Liver (tissue), 3 donors: Measurements from ENCODE around the gene ALDH7A1.

Experiments
- ATF3 ChIP-seq: IDR thresholded peaks from 2 replicates; pipeline ENCODE4 v1.6.1; 2016; ENCODE audit warnings: antibody characterized with exemption
- CTCF ChIP-seq: fragments of 150-350 bp; IDR thresholded peaks from 2 replicates; pipeline ENCODE4 v1.5.1; 2017; ENCODE audit warnings: improper control_type of control experiment, low read depth, low read length; ENCODE audit not compliant: missing input control
- EGR1 ChIP-seq, 2 donors: IDR thresholded peaks; 2 replicates each; pipeline ENCODE4 v1.6.1; 2016 to 2018; ENCODE audit warnings: antibody characterized with exemption in 2 of 2, low read depth in 2 of 2
- FOXA1 ChIP-seq: IDR thresholded peaks from 2 replicates; pipeline ENCODE4 v1.6.1; 2016; ENCODE audit warnings: antibody characterized with exemption
- GABPA ChIP-seq, 2 donors: IDR thresholded peaks in 1 of 2; conservative IDR thresholded peaks in 1 of 2; 2 replicates each; pipeline ENCODE4 v1.6.1; 2016; ENCODE audit warnings: antibody characterized with exemption in 2 of 2, mild to moderate bottlenecking in 1 of 2, moderate library complexity in 1 of 2
- JUND ChIP-seq, 2 donors: IDR thresholded peaks; 2 replicates each; pipeline ENCODE4 v1.6.1; 2016; ENCODE audit warnings: antibody characterized with exemption in 2 of 2
- MAX ChIP-seq: IDR thresholded peaks from 2 replicates; pipeline ENCODE4 v1.6.1; 2016; ENCODE audit warnings: antibody characterized with exemption
- RAD21 ChIP-seq, 2 donors: IDR thresholded peaks; 2 replicates each; pipeline ENCODE4 v1.6.1; 2016; ENCODE audit warnings: antibody characterized with exemption in 2 of 2, mild to moderate bottlenecking in 2 of 2
- REST ChIP-seq: IDR thresholded peaks from 2 replicates; pipeline ENCODE4 v1.6.1; 2016; ENCODE audit warnings: antibody characterized with exemption, mild to moderate bottlenecking
- SP1 ChIP-seq: IDR thresholded peaks from 2 replicates; pipeline ENCODE4 v1.6.1; 2018; ENCODE audit warnings: antibody characterized with exemption, mild to moderate bottlenecking
- TAF1 ChIP-seq: conservative IDR thresholded peaks from 2 replicates; pipeline ENCODE4 v1.6.1; 2016; ENCODE audit warnings: antibody characterized with exemption, mild to moderate bottlenecking
- YY1 ChIP-seq: IDR thresholded peaks from 2 replicates; pipeline ENCODE4 v1.6.1; 2016; ENCODE audit warnings: antibody characterized with exemption, mild to moderate bottlenecking
- ZBTB33 ChIP-seq: IDR thresholded peaks from 2 replicates; pipeline ENCODE4 v1.6.1; 2016; ENCODE audit warnings: antibody characterized with exemption
- donor health status: healthy.
- donor health status: healthy.

- TF ChIP-seq CTCF (no peak), ZBTB33 (no peak), FOXA1 (no peak), YY1 (no peak), MAX (no peak), JUND (IDR thresholded peaks at IDR 0.05) (no peak), RAD21 (IDR thresholded peaks at IDR 0.05) (no peak), EGR1 (IDR thresholded peaks at IDR 0.05; ENCODE audit: low read depth in 2 of 2) (no peak), GABPA (IDR thresholded peaks at IDR 0.05 in 1 of 2, conservative IDR thresholded peaks at IDR 0.05 in 1 of 2) (no peak), TAF1 (no peak), ATF3 (no peak), REST (no peak), SP1 (no peak)
Measured at GRCh38 chr5:126543009-126543408, 52.0 kb downstream of the ALDH7A1 start.
